WTC11 (cell line): ENCODE results near the gene SMIM24.

Experiments
- ATF3 ChIP-seq: sonication (generic); formaldehyde crosslinking; conservative IDR thresholded peaks from 2 replicates; pipeline ENCODE4 v1.8.1; 2022; ENCODE audit warnings: mild to moderate bottlenecking, missing genetic modification reagents
- CTCF ChIP-seq: fragments of 200-600 bp; IDR thresholded peaks from 2 replicates; pipeline ENCODE4 v1.8.0; 2022; ENCODE audit warnings: antibody characterized with exemption
- ELF4 ChIP-seq: sonication (generic); formaldehyde crosslinking; IDR thresholded peaks from 2 replicates; pipeline ENCODE4 v1.8.1; 2022; ENCODE audit warnings: low read depth, mild to moderate bottlenecking, moderate library complexity, missing genetic modification reagents
- EMX1 ChIP-seq: fragments of 250-450 bp; sonication (Bioruptor Pico); IDR thresholded peaks from 2 replicates; pipeline ENCODE4 v1.8.0; 2021; ENCODE audit warnings: mild to moderate bottlenecking
- FOXP1 ChIP-seq: sonication (generic); formaldehyde crosslinking; IDR thresholded peaks from 2 replicates; pipeline ENCODE4 v1.8.0; 2022; ENCODE audit warnings: missing genetic modification reagents, mild to moderate bottlenecking, moderate library complexity, borderline replicate concordance
- HMGXB4 ChIP-seq: sonication (generic); formaldehyde crosslinking; IDR thresholded peaks from 2 replicates; pipeline ENCODE4 v1.8.1; 2023; ENCODE audit warnings: mild to moderate bottlenecking, moderate library complexity, missing genetic modification reagents
- MAX ChIP-seq: sonication (generic); formaldehyde crosslinking; IDR thresholded peaks from 2 replicates; pipeline ENCODE4 v1.8.0; 2022; ENCODE audit warnings: mild to moderate bottlenecking, missing genetic modification reagents
- NFYB ChIP-seq: sonication (generic); formaldehyde crosslinking; conservative IDR thresholded peaks from 2 replicates; pipeline ENCODE4 v1.8.0; 2022; ENCODE audit warnings: low read depth, missing genetic modification reagents
- NR2C2 ChIP-seq: sonication (generic); formaldehyde crosslinking; IDR thresholded peaks from 2 replicates; pipeline ENCODE4 v1.8.0; 2022; ENCODE audit warnings: mild to moderate bottlenecking, missing genetic modification reagents
- SMAD3 ChIP-seq: sonication (generic); formaldehyde crosslinking; IDR thresholded peaks from 2 replicates; pipeline ENCODE4 v1.8.0; 2022; ENCODE audit warnings: missing genetic modification reagents, mild to moderate bottlenecking, borderline replicate concordance
- TCF7 ChIP-seq: sonication (generic); formaldehyde crosslinking; IDR thresholded peaks from 2 replicates; pipeline ENCODE4 v1.8.0; 2022; ENCODE audit warnings: mild to moderate bottlenecking, low read depth, missing genetic modification reagents, moderate library complexity
- USF2 ChIP-seq: sonication (generic); formaldehyde crosslinking; IDR thresholded peaks from 2 replicates; pipeline ENCODE4 v1.8.1; 2023; ENCODE audit warnings: mild to moderate bottlenecking, missing genetic modification reagents, moderate library complexity
- ZNF232 ChIP-seq: sonication (generic); formaldehyde crosslinking; IDR thresholded peaks from 2 replicates; pipeline ENCODE4 v1.8.0; 2022; ENCODE audit warnings: mild to moderate bottlenecking, missing genetic modification reagents

GRCh38 chr19:3467437-3468198 is 12.7 kb downstream of the SMIM24 start:
- TF ChIP-seq CTCF: no peak
- TF ChIP-seq NR2C2: no peak
- no peak for TF ChIP-seq ZNF232
- no peak for TF ChIP-seq NFYB (CRISPR knock-in tag)
- TF ChIP-seq FOXP1 (CRISPR knock-in tag): no peak
- TF ChIP-seq ATF3 (CRISPR knock-in tag): no peak
- TF ChIP-seq SMAD3 (CRISPR knock-in tag): no peak
- TF ChIP-seq USF2 (CRISPR knock-in tag): no peak
- TF ChIP-seq HMGXB4: no peak
- TF ChIP-seq MAX (CRISPR knock-in tag): no peak
- no peak for TF ChIP-seq EMX1
- TF ChIP-seq TCF7 (CRISPR knock-in tag): no peak
- TF ChIP-seq ELF4 (CRISPR knock-in tag): no peak
